Measurements from ENCODE around the gene TP53BP2.
A peak's percentile ranks its signal among the peaks of the same experiment; 100 is the strongest.
"Not testable (repeated sequence)": the region's sequence is repeated elsewhere in the genome, so short reads cannot be mapped to it uniquely, and the experiment has no call there.

TP53BP2 gene

DNA sequence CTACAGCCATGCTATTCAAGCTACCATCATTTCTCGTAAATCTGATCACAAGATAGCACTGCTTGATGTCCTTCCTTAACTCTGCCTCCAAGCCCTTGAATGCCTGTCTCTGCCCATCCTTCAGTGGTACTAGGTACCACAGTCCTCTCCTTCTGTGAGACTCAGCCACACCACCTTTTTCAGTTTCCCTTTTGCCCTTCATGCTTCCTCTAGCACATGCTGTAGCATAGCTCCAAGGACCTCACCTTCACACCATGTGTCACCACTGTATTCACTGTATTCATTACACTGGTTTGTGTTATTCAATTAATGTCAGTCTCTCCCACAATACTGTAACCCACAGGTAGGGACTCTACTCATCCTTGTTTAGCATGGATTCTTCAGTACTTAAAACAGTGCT is 8.0 kb upstream of the TP53BP2 start:
- no peak for DNase-seq (ENCODE audit: low spot score)

DNA sequence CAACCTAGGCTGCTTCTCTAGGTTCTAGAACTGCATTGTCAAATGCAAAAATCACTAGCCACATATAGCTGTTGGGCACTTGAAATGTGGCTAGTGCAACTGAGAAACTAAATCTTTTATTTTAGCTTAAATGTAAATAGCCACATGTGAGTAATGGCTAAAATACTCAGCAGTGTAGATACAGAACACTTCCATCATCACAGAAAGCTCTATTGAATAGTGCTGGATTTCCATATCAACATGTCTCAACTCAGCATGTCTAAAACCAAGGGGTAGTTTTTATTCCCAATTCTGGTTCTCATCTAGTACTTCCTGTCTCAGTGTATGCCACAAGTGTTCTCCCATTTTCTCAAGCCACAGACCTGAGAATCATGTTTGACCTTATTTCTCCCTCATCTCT is 7.5 kb upstream of the TP53BP2 start:
- DNase-seq (ENCODE audit: low spot score): no peak

DNA sequence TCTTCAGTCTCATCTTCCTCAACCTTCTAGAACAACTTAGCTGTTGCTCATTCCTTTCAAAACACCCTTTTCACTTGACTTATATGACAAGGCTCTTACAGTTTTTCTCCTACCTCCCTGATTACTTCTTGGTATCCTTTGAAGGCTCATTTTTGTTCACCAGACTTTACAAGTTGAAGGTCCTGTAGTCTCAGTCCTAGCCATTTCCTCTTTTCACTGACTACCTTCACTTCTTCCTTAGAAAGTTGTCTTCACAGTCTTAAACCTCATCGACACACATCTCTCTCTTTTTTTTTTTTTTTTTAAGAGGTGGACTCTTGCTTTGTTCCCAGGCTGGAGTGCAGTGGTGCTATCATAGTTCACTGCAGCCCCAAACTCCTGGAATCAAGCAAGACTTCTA is 6.6 kb upstream of the TP53BP2 start:
- DNase-seq (ENCODE audit: low spot score): no peak

DNA sequence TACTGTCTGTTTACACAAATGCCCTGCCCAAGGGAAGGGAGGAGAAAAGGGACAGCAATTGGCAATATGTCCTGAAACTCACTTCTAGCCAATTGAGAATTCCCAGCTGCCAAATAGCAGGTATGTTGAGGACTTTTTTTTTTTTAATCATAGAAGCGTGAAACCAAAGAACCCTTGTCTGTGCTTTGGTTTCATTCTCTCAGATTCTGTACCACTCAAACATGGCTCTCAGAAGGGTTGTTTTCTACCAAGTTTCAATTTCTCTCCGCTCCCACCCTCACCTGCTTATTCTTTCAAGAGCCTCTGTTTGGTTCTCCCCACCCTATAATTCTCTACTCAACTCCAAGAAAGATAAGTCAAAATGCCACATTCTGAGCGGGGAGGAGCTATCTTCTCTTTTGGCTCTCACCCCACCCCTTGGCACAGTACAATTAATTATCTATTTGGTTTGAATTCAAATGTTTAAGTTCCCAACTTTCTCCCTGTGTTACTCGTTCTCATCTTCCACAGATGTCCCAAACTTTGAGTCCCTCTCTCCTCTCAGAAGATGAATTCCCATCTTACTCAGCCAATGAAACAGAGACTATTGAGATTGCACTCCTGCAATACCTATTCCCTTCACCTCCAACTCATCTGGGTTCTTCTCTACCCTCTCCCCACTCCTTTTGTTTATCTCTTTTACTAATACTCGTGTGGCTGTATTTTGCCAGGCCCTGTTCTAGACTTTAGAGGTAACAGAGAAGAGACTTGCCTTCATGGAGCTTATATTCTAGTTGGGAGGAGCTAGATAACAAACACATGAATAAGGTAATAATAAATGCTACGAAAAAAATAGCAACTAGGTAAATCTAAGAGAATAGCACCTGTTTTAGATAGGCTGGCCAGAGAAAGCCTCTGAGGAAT is 3.9 kb upstream of the TP53BP2 start:
- no peak for DNase-seq (ENCODE audit: low spot score)

DNA sequence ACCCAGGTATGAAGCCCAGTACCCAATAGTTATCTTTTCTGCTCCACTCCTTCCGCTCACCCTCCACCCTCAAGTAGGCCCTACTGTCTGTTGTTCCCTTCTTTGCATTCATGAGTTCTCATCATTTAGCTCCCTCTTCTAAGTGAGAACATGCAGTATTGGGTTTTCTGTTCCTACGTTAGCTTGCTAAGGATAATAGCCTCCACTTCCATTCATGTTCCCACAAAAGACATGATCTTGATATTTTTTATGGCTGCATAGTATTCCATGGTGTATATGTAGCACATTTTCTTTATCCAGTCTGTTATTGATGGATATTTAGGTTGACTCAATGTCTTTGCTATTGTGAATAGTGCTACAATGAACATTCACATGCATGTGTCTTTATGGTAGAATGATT is 2.8 kb upstream of the TP53BP2 start:
- no peak for DNase-seq (ENCODE audit: low spot score)

DNA sequence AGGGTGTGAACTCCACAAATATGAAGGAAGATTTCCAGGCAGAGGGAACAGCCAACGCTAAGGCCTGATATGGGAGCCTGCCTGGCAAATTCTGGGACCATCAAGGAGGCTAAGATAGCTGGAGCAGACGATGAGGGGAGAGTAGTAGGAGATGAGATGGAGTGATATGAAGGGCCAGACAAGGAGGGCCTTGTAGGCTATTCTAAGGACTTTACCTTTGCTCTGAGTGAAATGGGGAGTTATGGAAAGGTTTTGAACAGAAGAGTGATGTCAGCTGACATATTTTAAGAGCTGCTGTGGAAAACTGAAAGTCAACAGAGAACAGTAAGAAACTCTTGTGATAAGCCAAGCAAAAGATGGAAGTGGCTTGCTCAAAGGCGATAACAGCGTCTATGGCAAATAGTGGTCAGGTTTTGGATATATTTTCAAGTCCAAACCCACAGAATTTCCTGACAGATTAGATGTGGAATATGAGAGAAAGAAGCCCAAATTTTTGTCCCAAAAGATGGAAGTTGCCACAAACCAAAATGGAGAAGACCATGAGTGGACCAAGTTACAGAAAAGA is 2.1 kb upstream of the TP53BP2 start:
- no peak for DNase-seq (ENCODE audit: low spot score)

DNA sequence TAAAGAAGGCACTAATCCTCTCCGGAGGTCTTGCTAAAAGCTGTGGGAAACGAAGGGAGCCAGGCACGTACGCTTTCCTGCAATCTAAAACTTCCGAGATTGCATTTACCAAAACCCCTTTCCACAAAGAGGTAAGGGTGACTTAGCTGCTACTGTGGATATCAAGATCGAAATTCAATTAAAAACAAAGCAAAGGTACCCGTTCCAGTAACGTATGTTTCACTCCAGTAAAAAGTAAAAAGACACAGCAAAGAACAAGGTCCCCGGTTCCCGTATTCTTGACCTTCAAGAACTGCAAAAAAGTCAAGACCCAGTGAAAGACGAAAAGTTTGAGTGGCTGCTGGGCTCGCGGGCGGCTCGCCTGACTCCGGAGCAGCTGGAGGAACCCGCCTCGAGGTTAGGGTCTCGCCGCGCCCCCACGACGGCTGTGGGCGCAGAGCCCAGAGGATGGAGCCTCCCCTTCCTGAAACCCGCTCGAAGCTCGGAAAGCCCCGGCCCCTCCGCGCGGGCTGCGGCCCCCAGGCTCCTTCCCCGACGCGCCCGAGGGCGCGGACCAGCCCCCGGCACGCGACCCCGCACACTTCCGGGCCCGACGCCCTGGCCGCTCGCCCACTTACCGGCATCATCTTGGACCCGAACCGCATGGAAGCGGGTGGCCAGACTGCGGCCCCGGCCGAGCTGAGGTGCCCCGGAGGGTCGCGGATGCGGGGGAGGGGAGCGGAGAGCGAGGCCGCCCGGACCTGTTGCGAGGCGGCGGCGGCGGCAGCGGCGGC is 524 bp downstream of the TP53BP2 start:
- DNase-seq (ENCODE audit: low spot score): peak; percentile 64

DNA sequence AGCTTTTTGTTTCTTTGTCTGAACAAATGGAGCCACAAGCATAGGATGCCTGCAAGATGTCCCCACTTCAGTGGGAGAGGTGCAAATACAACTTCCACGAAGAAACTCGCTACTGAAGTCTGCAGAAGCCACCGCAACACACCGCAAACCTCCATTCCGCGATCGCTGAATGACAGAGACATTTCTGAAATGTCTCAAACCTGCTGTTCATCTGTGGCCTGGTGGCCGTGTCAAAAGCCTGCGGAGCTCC is 1.0 kb downstream of the TP53BP2 start:
- peak; percentile 60 for DNase-seq (ENCODE audit: low spot score)

DNA sequence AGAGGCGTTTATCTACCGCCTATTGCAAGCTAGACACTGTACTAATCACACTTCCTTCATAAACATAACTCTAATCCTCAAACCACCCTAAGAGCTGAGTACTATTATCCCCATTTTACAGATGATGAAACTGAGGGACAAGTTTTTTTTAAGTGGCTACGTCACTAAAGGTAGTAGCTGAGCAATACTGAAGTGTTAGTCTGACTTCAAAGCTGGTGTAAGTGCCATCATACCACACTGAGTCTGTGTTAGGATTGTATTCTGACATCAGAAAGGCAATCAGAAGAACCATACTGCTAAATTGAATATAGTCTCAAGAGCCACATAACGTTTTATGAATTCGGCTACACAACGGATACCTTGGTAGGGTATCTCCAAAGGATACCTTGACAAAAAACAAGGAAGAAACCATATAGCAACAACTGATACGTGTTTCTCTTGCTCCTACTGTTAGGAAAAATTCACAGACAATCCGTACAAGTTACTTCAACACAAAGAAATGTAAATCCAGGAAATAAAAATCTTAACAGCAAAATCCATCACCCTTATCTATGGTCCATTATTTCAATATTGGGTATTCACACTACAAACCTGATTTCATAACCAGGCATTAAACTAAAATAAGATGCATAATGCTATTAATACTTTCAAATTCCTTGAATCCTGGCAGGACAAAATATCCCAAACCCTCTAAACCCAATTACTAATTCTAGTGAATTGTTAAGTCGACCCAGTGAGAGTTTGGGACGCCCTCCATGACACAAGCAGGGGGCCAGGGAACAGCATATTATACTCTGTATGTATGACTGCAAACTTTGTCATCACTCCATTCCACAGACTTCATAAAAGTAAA is 1.6 kb downstream of the TP53BP2 start:
- DNase-seq (ENCODE audit: low spot score): peak; percentile 84

DNA sequence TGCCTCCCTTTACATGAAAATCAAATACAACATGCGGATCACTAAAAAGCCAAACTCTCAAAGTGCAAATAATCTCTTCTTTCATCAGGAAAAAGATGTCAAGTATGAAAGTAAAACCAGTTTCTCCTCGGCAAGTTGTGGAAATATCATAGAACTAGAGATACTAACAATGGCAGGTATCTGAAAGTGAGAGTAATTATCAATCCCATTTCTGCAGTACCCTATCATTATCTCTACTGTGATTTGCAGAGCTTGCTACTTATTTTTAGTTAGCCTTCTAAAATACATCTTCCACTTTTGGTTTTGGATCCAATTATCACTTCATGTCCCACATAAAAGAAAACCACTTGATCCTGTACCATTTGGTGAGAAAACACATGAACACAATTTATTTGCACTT is 3.0 kb downstream of the TP53BP2 start:
- DNase-seq (ENCODE audit: low spot score): no peak

DNA sequence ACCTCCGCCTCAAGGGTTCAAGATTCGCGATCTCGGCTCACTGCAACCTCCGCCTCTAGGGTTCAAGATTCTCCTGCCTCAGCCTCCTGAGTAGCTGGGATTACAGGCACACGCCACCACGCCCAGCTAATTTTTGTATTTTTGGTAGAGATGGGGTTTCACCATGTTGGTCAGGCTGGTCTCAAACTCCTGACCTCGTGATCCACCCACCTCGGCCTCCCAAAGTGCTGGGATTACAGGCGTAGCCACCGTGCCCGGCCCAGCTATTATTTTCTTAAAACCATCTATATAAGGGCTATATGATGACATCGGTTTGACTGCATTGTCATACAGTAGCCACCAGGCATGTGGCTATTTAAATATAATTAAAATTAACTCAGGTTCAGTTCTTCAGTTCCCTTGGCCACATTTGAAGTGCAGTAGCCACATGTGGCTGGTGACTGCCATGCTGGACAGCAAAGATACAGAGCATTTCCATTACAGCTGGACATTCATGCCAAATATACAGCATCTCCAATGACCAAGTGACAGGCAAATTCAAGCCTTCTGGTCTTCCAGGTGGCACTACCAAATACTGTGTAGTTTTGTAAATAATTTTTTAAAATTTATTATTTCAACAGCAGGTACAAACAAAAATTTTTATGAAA is 3.6 kb downstream of the TP53BP2 start:
- not testable (repeated sequence) for DNase-seq (ENCODE audit: low spot score)

DNA sequence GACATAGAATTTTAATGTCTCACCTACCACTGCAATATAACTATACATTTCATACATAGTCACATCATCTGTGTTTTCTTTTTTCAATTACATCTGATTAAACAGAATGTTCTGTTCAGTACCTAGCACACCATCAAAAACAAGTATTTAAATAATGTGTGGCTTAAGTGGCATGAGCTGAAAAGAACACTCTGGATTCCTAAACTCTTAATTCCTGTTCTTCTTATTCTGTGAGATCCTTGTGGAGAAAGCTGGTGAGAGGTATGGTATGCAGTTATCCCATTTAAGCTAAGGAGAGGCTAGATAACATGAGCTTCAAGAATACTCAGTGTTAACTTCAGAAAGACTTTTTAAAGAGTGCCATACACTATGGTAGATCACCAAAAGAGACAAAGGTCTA is 5.5 kb downstream of the TP53BP2 start:
- DNase-seq (ENCODE audit: low spot score): no peak

DNA sequence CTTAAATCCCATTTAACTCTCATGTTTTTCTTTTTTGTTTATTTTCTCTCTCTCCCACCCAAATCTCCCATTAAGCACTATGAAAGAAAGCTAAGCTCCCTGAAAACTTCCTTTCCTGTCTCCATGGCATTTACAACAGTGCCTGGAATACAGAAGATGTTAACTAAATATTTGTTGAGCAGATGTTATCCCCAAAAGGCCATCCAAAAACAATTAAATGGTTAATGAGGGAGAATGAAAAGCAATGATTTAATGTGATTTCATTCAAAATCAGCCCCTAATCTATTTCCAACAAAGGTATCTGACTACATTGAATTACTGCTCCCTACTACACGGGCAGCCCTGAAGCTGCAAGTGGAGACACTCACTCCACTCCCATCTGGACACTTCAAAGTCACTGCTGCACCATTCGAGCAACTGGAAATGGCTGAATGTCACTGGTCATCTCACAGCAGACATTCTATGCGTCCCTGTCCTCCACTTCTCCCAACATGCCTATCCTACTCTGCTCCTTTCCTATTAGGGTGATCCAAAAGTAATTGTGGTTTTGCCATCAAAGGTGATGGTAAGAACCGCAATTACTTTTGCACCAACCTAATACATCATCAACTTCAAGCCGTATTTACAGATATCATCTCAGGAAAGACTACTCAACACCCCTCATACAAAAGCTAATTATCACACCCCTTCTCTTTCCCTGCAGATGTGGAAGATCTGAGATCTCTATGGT is 7.5 kb downstream of the TP53BP2 start:
- no peak for DNase-seq (ENCODE audit: low spot score)

DNA sequence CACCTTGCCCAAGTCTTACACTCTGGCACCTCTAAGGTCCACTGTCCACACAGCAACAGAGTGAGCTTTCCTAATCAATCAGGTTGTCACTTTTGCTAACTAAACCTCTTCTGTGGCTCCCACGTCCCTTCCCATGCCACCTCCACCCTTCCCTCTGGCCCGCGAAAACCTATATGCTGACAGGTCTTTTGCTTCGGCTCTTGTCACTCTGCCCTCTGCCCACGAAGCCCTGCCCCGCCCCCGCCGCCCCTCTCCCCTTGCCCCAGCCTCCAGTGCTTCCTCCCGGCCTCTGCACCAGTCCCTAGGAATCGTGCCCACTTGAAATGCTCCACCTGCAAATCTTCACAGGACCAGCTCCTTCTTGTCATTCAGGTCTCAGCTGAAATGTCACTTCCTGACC is 8.1 kb downstream of the TP53BP2 start:
- no peak for DNase-seq (ENCODE audit: low spot score)

DNA sequence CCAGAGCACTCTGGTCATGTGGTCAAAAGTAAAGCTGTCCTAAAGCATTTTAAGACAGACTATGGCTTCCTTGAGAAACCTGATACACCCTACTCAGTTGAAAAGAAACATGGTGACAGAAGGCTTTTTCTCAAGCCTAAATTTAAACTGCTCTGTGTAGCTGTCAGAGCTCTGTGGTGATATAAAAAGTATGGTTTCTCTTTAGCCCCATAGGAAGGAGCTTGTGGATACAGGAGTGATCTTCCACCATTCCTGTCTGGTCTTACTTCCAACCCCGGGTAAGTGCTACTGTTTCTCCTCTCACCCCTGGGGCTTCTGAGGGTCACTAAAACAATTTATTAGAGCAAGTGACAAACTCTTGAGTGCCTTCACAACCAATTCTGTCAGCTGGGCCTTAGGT is 8.5 kb downstream of the TP53BP2 start:
- no peak for DNase-seq (ENCODE audit: low spot score)

DNA sequence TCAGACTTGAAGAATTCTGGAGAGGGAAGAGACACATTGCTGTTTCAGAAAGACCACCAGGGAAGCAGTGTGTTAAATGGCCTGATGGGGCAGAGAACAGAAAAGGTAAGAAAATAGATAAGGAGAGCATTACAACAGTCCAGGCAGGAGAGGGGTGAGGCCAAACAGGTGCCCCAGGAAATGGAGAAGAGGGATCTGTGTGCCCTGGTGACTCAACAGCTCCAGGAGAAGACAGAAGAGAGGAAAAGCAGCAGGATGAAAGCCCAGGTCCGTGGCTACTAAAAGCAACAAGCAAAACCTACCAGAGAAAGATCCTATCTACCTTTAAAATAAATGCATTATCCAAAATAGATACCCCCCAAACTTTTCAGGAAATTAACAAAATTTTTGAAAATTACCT is 9.2 kb downstream of the TP53BP2 start:
- DNase-seq (ENCODE audit: low spot score): no peak

DNA sequence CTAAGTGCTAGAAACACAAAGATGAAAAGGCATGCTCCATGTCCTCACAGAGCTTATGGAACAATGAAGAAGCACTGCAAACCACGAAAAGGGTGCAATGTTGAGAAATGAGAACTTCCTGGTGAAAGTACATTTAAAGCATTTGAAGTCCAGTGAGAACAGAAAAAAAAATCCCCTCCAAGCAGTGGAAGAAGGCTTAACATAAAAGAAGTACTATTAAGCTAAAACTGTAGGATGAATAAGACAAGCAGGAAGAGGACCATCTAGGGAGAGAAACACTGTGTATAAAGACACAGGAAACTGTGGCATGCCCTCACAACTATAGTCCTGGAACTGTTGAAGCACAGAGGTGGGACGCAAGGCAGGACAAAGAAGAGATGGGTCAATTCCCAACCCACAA is 10.0 kb downstream of the TP53BP2 start:
- DNase-seq (ENCODE audit: low spot score): no peak

DNA sequence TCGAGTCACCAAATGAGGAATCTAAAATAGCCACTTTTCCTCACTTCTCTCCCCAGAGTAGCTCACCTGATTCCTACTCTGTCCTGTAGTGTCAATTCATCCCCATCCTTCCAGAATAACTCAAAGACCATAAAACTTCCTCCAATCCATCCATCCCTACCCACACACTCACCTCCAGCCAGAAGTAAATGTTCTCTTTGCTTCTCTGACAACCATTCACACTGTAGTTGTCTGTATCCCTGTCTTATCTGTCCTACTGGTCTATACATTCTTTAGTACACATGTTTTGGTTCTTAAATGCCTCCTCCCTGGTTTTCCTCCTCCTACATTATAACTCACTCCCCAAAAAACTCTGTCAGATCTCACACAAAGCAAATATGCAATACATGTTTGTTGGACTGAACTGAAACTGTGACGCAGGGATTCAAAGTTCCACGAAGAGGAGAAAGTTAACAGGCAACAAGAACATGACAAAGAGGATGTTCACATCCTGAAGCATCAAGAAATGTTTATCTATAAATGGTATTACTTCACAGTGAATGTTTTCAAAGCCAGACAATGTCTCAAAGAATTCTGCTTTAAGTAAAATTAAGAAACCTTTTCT is 11.0 kb downstream of the TP53BP2 start:
- no peak for DNase-seq (ENCODE audit: low spot score)

DNA sequence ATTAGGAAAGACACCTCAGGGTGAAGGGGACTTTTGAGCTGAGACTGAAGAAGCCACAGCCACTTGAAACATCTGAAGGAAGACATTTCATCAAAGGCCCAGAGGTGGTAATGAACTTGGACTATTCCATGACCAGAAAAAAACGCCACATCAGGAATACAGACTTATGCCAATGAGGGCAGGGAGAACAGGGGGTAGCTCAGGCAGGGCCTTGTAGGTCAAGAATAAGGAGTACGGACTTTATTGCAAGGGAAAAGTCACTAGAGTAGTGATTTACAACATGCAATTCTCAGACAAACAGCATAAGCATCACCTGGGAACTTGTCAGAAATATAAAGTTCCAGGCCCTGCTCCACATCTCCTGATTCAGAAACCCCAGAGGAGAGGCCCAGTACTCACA is 11.8 kb downstream of the TP53BP2 start:
- no peak for DNase-seq (ENCODE audit: low spot score)

DNA sequence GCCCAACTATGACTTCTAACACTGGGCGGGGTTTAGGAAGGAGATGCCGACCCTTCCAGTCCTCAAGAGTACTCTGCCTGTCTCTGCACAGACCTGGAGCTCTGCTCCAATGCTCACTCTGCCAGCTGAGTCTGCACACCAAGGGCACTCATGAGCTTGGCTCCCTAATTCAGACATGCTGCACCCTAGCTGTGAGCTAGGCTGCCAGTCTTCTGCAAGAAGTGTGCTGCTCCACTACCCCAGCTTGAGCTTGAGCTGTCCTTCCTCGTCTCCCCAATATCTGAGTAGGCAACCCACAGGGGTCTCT is 13.2 kb downstream of the TP53BP2 start:
- no peak for DNase-seq (ENCODE audit: low spot score)

Data from RKO (cell line).